ENCODE data around the gene GAK. TPM values are rescaled to one million over a fixed set of nuclear protein-coding genes. Genes with fewer than 3 reads are reported as not detected.

GAK gene
- total and polyA plus RNA-seq, 2 experiments from 2014 or later = 87.1 to 88.4 TPM

- no peaks in the 10 kb centered on the region for H3K9me2 ChIP-seq (replicated peaks; ENCODE audit: insufficient read depth)
- no peak overlapping the region for H3K4me2 ChIP-seq
- H3K9me3 ChIP-seq (ENCODE audit: low read depth) = no peaks in the 10 kb centered on the region
- no peaks in the 10 kb centered on the region for H3K4me1 ChIP-seq (ENCODE audit: insufficient read depth)
- H3K4me3 ChIP-seq = no peak overlapping the region
- no peak for DNase-seq (ENCODE audit: low spot score)
- H2AFZ ChIP-seq = no peak overlapping the region
- no peaks in the 10 kb centered on the region for H3K79me2 ChIP-seq
- TF ChIP-seq EZH2phosphoT487 (IDR thresholded peaks at IDR 0.05; ENCODE audit: low read depth, severe bottlenecking, unreplicated experiment) (no peak), EZH2 (IDR thresholded peaks at IDR 0.05; ENCODE audit: borderline replicate concordance) (no peak), CTCF (IDR thresholded peaks at IDR 0.05; ENCODE audit: poor library complexity) (no peak)
- no peaks in the 10 kb centered on the region for H3K27me3 ChIP-seq
- WGBS (ENCODE audit: low lambda C conversion rate, missing lambda C conversion rate) = 90% methylated on average over 17 of the region's 17 CpGs
- no peaks in the 10 kb centered on the region for H3K36me3 ChIP-seq (replicated peaks; ENCODE audit: insufficient read depth, low read depth)
- H3K27ac ChIP-seq = no peak overlapping the region
- H4K20me1 ChIP-seq (ENCODE audit: insufficient read depth, poor library complexity, severe bottlenecking) = no peaks in the 10 kb centered on the region
These were observed 26.7 kb upstream of the GAK start for GRCh38 chr4:958696-959337.

GRCh38 chr4:958314-958665 lies 26.2 kb upstream of the GAK start:
- Histone ChIP-seq H2AFZ (no peak overlapping the region), H3K27me3 (no peaks in the 10 kb centered on the region), H3K36me3 (replicated peaks; ENCODE audit: insufficient read depth, low read depth) (no peaks in the 10 kb centered on the region), H3K9me2 (replicated peaks; ENCODE audit: insufficient read depth) (no peaks in the 10 kb centered on the region), H3K4me2 (no peak overlapping the region), H3K9me3 (ENCODE audit: low read depth) (no peaks in the 10 kb centered on the region), H3K4me3 (no peak overlapping the region), H4K20me1 (ENCODE audit: insufficient read depth, poor library complexity, severe bottlenecking) (no peaks in the 10 kb centered on the region), H3K27ac (no peak overlapping the region), H3K79me2 (no peaks in the 10 kb centered on the region), H3K4me1 (ENCODE audit: insufficient read depth) (no peaks in the 10 kb centered on the region)
- 93% methylated on average over 8 of the region's 17 CpGs for WGBS (ENCODE audit: low lambda C conversion rate, missing lambda C conversion rate)
- no peak for DNase-seq (ENCODE audit: low spot score)
- no peak for TF ChIP-seq CTCF (IDR thresholded peaks at IDR 0.05; ENCODE audit: poor library complexity)
- no peak for TF ChIP-seq EZH2phosphoT487 (IDR thresholded peaks at IDR 0.05; ENCODE audit: low read depth, severe bottlenecking, unreplicated experiment)
- TF ChIP-seq EZH2 (IDR thresholded peaks at IDR 0.05; ENCODE audit: borderline replicate concordance) = no peak

- Histone ChIP-seq H3K27ac (no peak overlapping the region), H2AFZ (no peak overlapping the region), H3K27me3 (no peaks in the 10 kb centered on the region), H3K9me3 (ENCODE audit: low read depth) (no peaks in the 10 kb centered on the region), H3K79me2 (no peaks in the 10 kb centered on the region), H3K36me3 (replicated peaks; ENCODE audit: insufficient read depth, low read depth) (no peaks in the 10 kb centered on the region), H3K4me1 (ENCODE audit: insufficient read depth) (no peaks in the 10 kb centered on the region), H3K4me2 (no peak overlapping the region), H4K20me1 (ENCODE audit: insufficient read depth, poor library complexity, severe bottlenecking) (no peaks in the 10 kb centered on the region), H3K4me3 (no peak overlapping the region), H3K9me2 (replicated peaks; ENCODE audit: insufficient read depth) (no peaks in the 10 kb centered on the region)
- no peak for TF ChIP-seq CTCF (IDR thresholded peaks at IDR 0.05; ENCODE audit: poor library complexity)
- WGBS (ENCODE audit: low lambda C conversion rate, missing lambda C conversion rate) = 96% methylated on average over 44 of the region's 45 CpGs
- no peak for DNase-seq (ENCODE audit: low spot score)
These were observed 25.6 kb upstream of the GAK start for GRCh38 chr4:957581-958313.

Measured in hepatocyte (in vitro differentiated cells).